Measurements from ENCODE around the gene CDK14. TPM values are rescaled to one million over a fixed set of nuclear protein-coding genes. Genes with fewer than 3 reads are reported as not detected.

The CDK14 gene
- 49.6 and 57.8 TPM in 2 replicates for total RNA-seq

GRCh38 chr7:90595801-90596670, at the start of gene CDK14:
CDK14 (plus strand) TSS chr7:90596321; CDS start chr7:90596628, 307 bp downstream.

Other genes with a start within 250 kb of the CDK14 start
- gene GTPBP10, start 249.6 kb upstream of the CDK14 start, total RNA-seq = 14.9 and 32.1 TPM in 2 replicates
- gene CLDN12, start 192.9 kb upstream of the CDK14 start, total RNA-seq = 51.5 and 66.2 TPM in 2 replicates
- gene PTTG1IP2, start 126.7 kb upstream of the CDK14 start, total RNA-seq = not detected in 2 replicates